Measurements from ENCODE around the gene OPN1SW.

The OPN1SW gene

GRCh38 chr7:128793181-128793547 lies 17.6 kb upstream of the OPN1SW start:
- no peak for DNase-seq (ENCODE audit: low read depth in 2 of 2)

GRCh38 chr7:128792471-128793180 lies 17.0 kb upstream of the OPN1SW start:
- DNase-seq (ENCODE audit: low read depth in 2 of 2) = no peak

- DNase-seq (ENCODE audit: low read depth in 2 of 2) = no peak
These were observed 16.4 kb upstream of the OPN1SW start for GRCh38 chr7:128791972-128792327.

- DNase-seq (ENCODE audit: low read depth in 2 of 2) = peak; percentile 61 to 71
These were observed 15.8 kb upstream of the OPN1SW start, which contains the start of gene CCDC136 for GRCh38 chr7:128791121-128791971. Gene CCDC136, plus strand, starts transcription at chr7:128791968. Its CDS starts 444 bp downstream, at chr7:128792412.

- DNase-seq (ENCODE audit: low read depth in 2 of 2) = no peak
These were observed 14.9 kb upstream of the OPN1SW start for GRCh38 chr7:128790315-128791041.

GRCh38 chr7:128788446-128789412 lies 13.1 kb upstream of the OPN1SW start:
- no peak for DNase-seq (ENCODE audit: low read depth in 2 of 2)

- DNase-seq (ENCODE audit: low read depth in 2 of 2) = no peak
These were observed 10.1 kb upstream of the OPN1SW start for GRCh38 chr7:128785738-128786137.

GRCh38 chr7:128783143-128783861 lies 7.7 kb upstream of the OPN1SW start:
- peak in 1 of 2 donors; percentile 7 for DNase-seq (ENCODE audit: low read depth in 2 of 2)

- DNase-seq (ENCODE audit: low read depth in 2 of 2) = no peak
These were observed 6.3 kb upstream of the OPN1SW start for GRCh38 chr7:128781851-128782250.

- no peak for DNase-seq (ENCODE audit: low read depth in 2 of 2)
These were observed 5.5 kb upstream of the OPN1SW start for GRCh38 chr7:128781126-128781525.

GRCh38 chr7:128778946-128779345 lies 3.4 kb upstream of the OPN1SW start:
- DNase-seq (ENCODE audit: low read depth in 2 of 2) = no peak

- DNase-seq (ENCODE audit: low read depth in 2 of 2) = no peak
These were observed 1.8 kb upstream of the OPN1SW start for GRCh38 chr7:128777156-128778123.

- no peak for DNase-seq (ENCODE audit: low read depth in 2 of 2)
These were observed 673 bp downstream of the OPN1SW start for GRCh38 chr7:128774921-128775320.

GRCh38 chr7:128774029-128774689 lies 1.4 kb downstream of the OPN1SW start:
- DNase-seq (ENCODE audit: low read depth in 2 of 2) = no peak

GRCh38 chr7:128773604-128774003 lies 2.0 kb downstream of the OPN1SW start:
- no peak for DNase-seq (ENCODE audit: low read depth in 2 of 2)

- no peak for DNase-seq (ENCODE audit: low read depth in 2 of 2)
These were observed 5.4 kb downstream of the OPN1SW start for GRCh38 chr7:128770233-128770632.

GRCh38 chr7:128767475-128768110 lies 8.0 kb downstream of the OPN1SW start:
- DNase-seq (ENCODE audit: low read depth in 2 of 2) = no peak

- no peak for DNase-seq (ENCODE audit: low read depth in 2 of 2)
These were observed 12.1 kb downstream of the OPN1SW start for GRCh38 chr7:128763541-128763940.

Data from stimulated activated CD8-positive, alpha-beta memory T cell treated with anti-CD3 and anti-CD28 coated beads, Interleukin-15, amount 100 ng/mL, for 48 hours (primary cell).